ENCODE measurements around the gene SLFN14. TPM values are rescaled to one million over a fixed set of nuclear protein-coding genes. Genes with fewer than 3 reads are reported as not detected.
A peak's percentile ranks its signal among the peaks of the same experiment; 100 is the strongest.

The SLFN14 gene
- total RNA-seq, 2 donors from 2014 or later: not detected

- Histone ChIP-seq H3K4me1 (ENCODE audit: control insufficient read depth, insufficient read depth, low read length) (no peaks in the 10 kb centered on the region), H3K9me3 (ENCODE audit: control insufficient read depth, low read length) (no peaks in the 10 kb centered on the region), H3K27me3 (ENCODE audit: control insufficient read depth, insufficient read depth, low read length, poor library complexity, severe bottlenecking) (peaks cover 11% of the 10 kb centered on the region), H3K9ac (ENCODE audit: extremely low read depth, low read length, poor library complexity, severe bottlenecking) (no peak overlapping the region), H3K4me3 (ENCODE audit: low read length) (no peak overlapping the region), H3K36me3 (ENCODE audit: control insufficient read depth, insufficient read depth, low read length) (no peaks in the 10 kb centered on the region), H3K27ac (ENCODE audit: low read depth, low read length) (no peak overlapping the region)
- DNase-seq: no peak
- no peak for TF ChIP-seq CTCF (conservative IDR thresholded peaks at IDR 0.05)
- Mint-ChIP-seq H3K36me3 (ENCODE audit: low read depth) (no peaks in the 10 kb centered on the region), H3K4me3 (no peak overlapping the region), H3K27me3 (ENCODE audit: insufficient read depth) (peaks cover 14% of the 10 kb centered on the region), H3K27ac (no peak overlapping the region), H3K9me3 (no peaks in the 10 kb centered on the region), H3K4me1 (peaks cover 1% of the 10 kb centered on the region)
- WGBS, 2 experiments (ENCODE audit: insufficient coverage in 1 of 2, insufficient read length in 1 of 2): 88 to 93% methylated on average over 2 to 3 of the region's 3 CpGs
Measured at GRCh38 chr17:35557353-35557752, 3.3 kb downstream of the SLFN14 start.

- H3K36me3 ChIP-seq (ENCODE audit: control insufficient read depth, insufficient read depth, low read length): no peaks in the 10 kb centered on the region
- TF ChIP-seq CTCF (conservative IDR thresholded peaks at IDR 0.05): peak; percentile 51
- H3K9me3 Mint-ChIP-seq: no peaks in the 10 kb centered on the region
- WGBS, 2 experiments (ENCODE audit: insufficient coverage in 1 of 2, insufficient read length in 1 of 2): 82 to 91% methylated on average over 2 to 3 of the region's 5 CpGs
- no peak overlapping the region for H3K27ac Mint-ChIP-seq
- peaks cover 11% of the 10 kb centered on the region for H3K27me3 ChIP-seq (ENCODE audit: control insufficient read depth, insufficient read depth, low read length, poor library complexity, severe bottlenecking)
- peaks cover 1% of the 10 kb centered on the region for H3K4me1 Mint-ChIP-seq
- no peak overlapping the region for H3K4me3 Mint-ChIP-seq
- no peaks in the 10 kb centered on the region for H3K4me1 ChIP-seq (ENCODE audit: control insufficient read depth, insufficient read depth, low read length)
- H3K27ac ChIP-seq (ENCODE audit: low read depth, low read length): no peak overlapping the region
- no peaks in the 10 kb centered on the region for H3K9me3 ChIP-seq (ENCODE audit: control insufficient read depth, low read length)
- peaks cover 14% of the 10 kb centered on the region for H3K27me3 Mint-ChIP-seq (ENCODE audit: insufficient read depth)
- H3K4me3 ChIP-seq (ENCODE audit: low read length): no peak overlapping the region
- no peaks in the 10 kb centered on the region for H3K36me3 Mint-ChIP-seq (ENCODE audit: low read depth)
- H3K9ac ChIP-seq (ENCODE audit: extremely low read depth, low read length, poor library complexity, severe bottlenecking): no peak overlapping the region
- no peak for DNase-seq
Measured at GRCh38 chr17:35555691-35556090, 4.9 kb downstream of the SLFN14 start.

DNA sequence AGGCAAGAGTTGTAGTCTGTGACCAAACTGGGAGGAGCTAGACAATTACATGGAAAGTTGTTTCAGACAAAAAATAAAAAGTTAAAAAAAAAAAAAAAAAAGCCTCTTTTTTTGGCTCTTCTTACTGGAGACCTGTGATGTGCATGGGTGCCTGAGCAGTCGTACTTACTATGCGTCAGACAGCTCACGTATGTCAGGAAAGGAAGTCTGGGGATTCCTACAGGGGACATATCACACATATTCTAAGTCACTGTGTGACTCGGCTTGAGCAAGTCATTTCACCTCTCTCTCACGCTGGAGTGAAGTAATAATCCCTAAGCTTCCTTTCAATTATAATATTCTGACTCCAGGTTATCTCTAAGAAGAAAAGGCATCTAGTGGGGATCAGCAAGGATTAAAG is 6.0 kb downstream of the SLFN14 start:
- 84 to 92% methylated on average over 4 to 5 of the region's 5 CpGs for WGBS, 2 experiments (ENCODE audit: insufficient coverage in 1 of 2, insufficient read length in 1 of 2)
- no peaks in the 10 kb centered on the region for H3K4me1 ChIP-seq (ENCODE audit: control insufficient read depth, insufficient read depth, low read length)
- no peaks in the 10 kb centered on the region for H3K9me3 Mint-ChIP-seq

More for the DNA sequence above, 6.0 kb downstream of the SLFN14 start:
- H3K9me3 ChIP-seq (ENCODE audit: control insufficient read depth, low read length): no peaks in the 10 kb centered on the region
- DNase-seq: no peak
- no peaks in the 10 kb centered on the region for H3K36me3 Mint-ChIP-seq (ENCODE audit: low read depth)
- peaks cover 1% of the 10 kb centered on the region for H3K4me1 Mint-ChIP-seq
- H3K4me3 ChIP-seq (ENCODE audit: low read length): no peak overlapping the region
- no peak overlapping the region for H3K27ac ChIP-seq (ENCODE audit: low read depth, low read length)
- no peak for TF ChIP-seq CTCF (conservative IDR thresholded peaks at IDR 0.05)
- H3K4me3 Mint-ChIP-seq: no peak overlapping the region
- no peak overlapping the region for H3K27ac Mint-ChIP-seq
- no peaks in the 10 kb centered on the region for H3K36me3 ChIP-seq (ENCODE audit: control insufficient read depth, insufficient read depth, low read length)
- H3K27me3 ChIP-seq (ENCODE audit: control insufficient read depth, insufficient read depth, low read length, poor library complexity, severe bottlenecking): peaks cover 5% of the 10 kb centered on the region
- no peak overlapping the region for H3K9ac ChIP-seq (ENCODE audit: extremely low read depth, low read length, poor library complexity, severe bottlenecking)
- H3K27me3 Mint-ChIP-seq (ENCODE audit: insufficient read depth): peaks cover 20% of the 10 kb centered on the region

All from endodermal cell (in vitro differentiated cells).